D721Med (cell line): ENCODE data around the gene GABRE.

Source experiments
- DNase-seq: peaks from one replicate; pipeline ENCODE4 v3.0.0; 2011; ENCODE audit warnings: low spot score; ENCODE audit not compliant: insufficient read length
- FAIRE-seq: peaks from 2 replicates; lab custom pipeline; 2011; peaks lifted over from hg19 to GRCh38; lab: Jason Lieb, UNC
- TF ChIP-seq, protein P1 (sequence below): IDR thresholded peaks from 2 replicates; pipeline ENCODE4 v1.5.1; 2012; ENCODE audit warnings: mild to moderate bottlenecking, control low read depth; ENCODE audit not compliant: insufficient read depth; ENCODE audit errors: missing control alignments

The GABRE gene

DNA sequence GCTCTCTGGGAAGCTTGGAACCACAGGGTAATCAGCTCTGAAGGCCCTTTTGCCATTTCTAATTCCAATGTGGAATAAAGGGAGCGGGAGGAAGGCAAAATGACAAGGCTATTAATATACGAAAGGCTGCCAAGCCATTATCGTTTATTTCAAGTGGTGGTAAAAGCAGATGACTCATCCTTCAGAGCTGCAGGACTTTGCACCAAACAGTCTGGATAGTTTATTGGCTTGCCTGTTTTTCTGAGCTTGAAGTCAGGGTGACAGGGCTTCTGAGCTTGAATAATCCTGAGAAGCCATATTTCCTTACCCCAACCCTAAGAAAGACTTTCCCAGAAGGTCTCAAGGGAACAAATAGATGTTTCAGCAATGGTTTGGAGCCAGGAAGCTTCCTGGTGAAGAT is 7.7 kb upstream of the GABRE start:
- DNase-seq, result no peak
- TF ChIP-seq, protein P1, sequence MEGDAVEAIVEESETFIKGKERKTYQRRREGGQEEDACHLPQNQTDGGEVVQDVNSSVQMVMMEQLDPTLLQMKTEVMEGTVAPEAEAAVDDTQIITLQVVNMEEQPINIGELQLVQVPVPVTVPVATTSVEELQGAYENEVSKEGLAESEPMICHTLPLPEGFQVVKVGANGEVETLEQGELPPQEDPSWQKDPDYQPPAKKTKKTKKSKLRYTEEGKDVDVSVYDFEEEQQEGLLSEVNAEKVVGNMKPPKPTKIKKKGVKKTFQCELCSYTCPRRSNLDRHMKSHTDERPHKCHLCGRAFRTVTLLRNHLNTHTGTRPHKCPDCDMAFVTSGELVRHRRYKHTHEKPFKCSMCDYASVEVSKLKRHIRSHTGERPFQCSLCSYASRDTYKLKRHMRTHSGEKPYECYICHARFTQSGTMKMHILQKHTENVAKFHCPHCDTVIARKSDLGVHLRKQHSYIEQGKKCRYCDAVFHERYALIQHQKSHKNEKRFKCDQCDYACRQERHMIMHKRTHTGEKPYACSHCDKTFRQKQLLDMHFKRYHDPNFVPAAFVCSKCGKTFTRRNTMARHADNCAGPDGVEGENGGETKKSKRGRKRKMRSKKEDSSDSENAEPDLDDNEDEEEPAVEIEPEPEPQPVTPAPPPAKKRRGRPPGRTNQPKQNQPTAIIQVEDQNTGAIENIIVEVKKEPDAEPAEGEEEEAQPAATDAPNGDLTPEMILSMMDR, result no peak
- FAIRE-seq, result no peak

DNA sequence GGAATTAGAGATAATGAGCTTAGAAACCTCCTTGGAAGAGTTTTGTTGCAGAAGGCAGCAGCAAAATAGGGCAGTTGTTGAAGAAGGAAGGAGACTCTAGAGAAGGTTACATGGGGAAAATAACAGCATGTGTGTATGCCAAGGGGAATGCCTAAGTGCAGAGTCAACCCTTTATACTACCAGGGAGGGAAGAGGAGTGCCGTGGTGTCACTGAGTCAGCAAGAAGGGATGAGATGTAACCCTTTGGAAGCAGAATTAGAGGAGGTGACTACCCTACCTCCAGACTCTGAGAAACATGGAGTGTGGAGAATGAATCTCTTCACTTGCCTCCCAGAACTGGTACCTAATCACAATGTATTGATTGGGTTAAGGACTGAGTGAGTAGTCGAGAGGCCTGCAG is 6.7 kb upstream of the GABRE start:
- FAIRE-seq (no peak), DNase-seq (no peak)
- TF ChIP-seq, protein P1, result no peak

DNA sequence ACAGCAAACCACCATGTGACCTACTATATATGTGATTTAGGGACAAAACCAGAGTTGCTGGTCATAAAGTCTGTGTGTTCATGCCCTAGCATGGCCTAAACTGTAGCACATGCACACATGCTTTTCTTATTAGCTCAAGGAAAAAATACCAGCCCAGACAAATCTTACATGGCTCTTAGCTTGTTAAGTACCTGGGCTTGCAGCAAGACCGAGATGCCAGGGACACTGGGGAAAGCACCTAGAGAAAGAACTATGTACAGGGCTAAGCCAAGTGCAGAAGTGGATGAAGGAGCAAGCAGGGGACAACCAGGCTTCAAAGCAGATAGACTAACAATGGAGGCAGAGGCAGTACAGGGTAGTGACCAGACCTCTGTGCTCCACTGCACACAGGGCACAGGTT is 3.4 kb upstream of the GABRE start:
- FAIRE-seq (no peak), DNase-seq (no peak)
- TF ChIP-seq, protein P1, result no peak

DNA sequence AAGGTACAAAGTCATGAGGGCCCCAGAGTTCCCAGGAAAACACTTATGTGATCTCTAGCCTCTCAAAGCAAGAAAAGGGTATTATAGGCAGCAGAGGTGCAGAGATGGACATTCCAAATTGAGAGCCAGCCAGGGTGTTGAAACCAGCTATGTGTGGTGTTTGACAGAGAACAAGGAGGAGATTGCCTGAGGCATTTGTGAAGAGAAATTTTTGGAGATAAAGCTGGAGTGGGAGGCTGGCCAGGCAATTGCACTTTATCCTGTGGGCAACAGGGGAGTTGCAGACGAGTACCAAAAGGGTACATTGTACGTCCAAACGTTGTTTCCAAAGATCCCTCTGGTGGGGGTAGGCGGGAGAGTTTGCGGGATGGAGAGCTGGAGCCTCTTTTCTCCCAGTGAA is 2.5 kb upstream of the GABRE start:
- FAIRE-seq, result no peak
- DNase-seq, result no peak
- TF ChIP-seq, protein P1, result no peak

DNA sequence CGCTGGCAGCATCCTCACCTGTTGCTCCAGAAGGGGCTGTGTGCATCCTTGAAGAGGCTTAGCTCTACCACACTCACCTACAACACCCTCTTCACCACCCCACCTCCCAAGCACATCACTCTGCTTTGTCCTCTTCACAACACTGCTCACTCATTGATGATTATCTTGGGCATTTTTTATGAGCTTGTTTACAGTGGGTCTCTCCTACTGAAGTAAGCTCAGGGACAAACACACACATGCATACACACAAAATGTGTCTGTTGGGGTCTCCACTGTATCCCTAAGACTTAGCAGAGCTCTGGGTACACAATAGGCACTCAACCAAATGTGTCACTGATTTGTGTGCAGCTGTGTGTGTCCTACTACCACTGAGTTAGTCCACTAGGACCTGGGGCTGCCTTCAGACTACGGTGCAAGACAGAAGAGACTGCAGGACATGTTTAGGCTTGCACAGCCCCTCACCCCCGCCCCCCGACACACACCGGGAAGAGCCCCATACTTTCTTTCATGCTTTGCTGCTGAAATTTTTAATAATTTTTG is 1.3 kb upstream of the GABRE start:
- no peak for DNase-seq
- FAIRE-seq, result no peak
- TF ChIP-seq, protein P1, result no peak

DNA sequence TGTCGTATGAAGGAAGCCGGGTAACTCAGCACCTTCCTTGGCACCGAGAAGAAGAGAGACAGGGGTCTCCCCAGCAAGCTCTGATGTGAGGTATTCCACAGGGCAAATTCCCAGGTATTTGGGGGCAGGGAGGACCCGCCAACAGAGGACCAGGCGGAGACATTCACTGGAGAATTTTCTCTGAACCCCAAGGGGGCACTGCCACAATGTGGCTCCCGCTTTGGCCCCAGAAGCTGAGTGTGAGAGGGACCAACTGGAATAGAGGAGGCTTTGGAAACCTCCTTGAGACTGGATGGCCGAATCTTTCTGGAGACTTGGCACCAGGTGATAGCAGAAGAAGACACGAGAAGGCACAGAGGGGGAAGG is 735 bp upstream of the GABRE start:
- DNase-seq, result no peak
- FAIRE-seq, result no peak
- TF ChIP-seq, protein P1, result no peak

DNA sequence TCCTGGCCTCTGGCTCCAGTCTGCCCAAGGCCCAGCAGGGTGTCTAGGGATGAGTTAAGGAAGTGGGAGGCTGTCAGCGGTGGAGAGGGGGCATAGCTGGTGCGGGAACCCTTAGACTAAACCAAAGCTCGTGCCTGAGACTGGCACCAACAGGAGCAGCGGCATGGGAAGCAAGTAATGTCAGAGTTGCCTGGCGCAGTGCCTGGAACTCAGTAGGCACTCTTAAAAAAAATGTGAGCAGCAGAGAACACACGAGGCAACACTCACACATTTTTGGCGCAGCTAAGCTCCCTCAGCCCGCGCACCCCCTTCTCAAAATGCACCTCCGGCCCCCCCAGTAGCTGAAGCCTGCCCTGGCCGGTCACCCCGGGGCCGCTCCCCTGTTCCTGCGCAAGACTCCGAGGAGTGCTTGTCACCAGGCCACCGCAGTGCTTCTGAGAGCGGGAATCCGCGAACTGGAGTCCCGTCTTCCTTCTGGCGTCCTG is 583 bp downstream of the GABRE start:
- DNase-seq (no peak), FAIRE-seq (no peak)
- TF ChIP-seq, protein P1, result no peak
